Endodermal cell (in vitro differentiated cells): ENCODE measurements around the gene DHRS7C. TPM values are rescaled to one million over a fixed set of nuclear protein-coding genes. Genes with fewer than 3 reads are reported as not detected.

Experiments used
- DNase-seq: peaks from one replicate; pipeline ENCODE4 v3.0.0-alpha.2; 2017
- H3K27ac ChIP-seq: 2 replicates; pipeline ENCODE4 v1.5.1; 2013; ENCODE audit warnings: mild to moderate bottlenecking, low read depth, low read length, moderate library complexity
- H3K27me3 ChIP-seq: 2 replicates; pipeline ENCODE4 v1.6.1; 2013; ENCODE audit warnings: mild to moderate bottlenecking, low read length, moderate library complexity; ENCODE audit not compliant: insufficient read depth, control insufficient read depth, poor library complexity, severe bottlenecking
- H3K36me3 ChIP-seq: 2 replicates; pipeline ENCODE4 v1.7.0; 2013; ENCODE audit warnings: mild to moderate bottlenecking, low read length, moderate library complexity; ENCODE audit not compliant: control insufficient read depth, insufficient read depth
- H3K4me1 ChIP-seq: one replicate; pipeline ENCODE4 v1.7.0; 2013; ENCODE audit warnings: low read length; ENCODE audit not compliant: control insufficient read depth, insufficient read depth
- H3K4me3 ChIP-seq: 2 replicates; pipeline ENCODE4 v1.5.1; 2013; ENCODE audit warnings: mild to moderate bottlenecking, low read length, moderate library complexity
- H3K9ac ChIP-seq: 2 replicates; pipeline ENCODE4 v1.6.1; 2013; ENCODE audit warnings: mild to moderate bottlenecking, low read length, moderate library complexity; ENCODE audit not compliant: poor library complexity, severe bottlenecking; ENCODE audit errors: extremely low read depth
- H3K9me3 ChIP-seq: 2 replicates; pipeline ENCODE4 v1.6.1; 2013; ENCODE audit warnings: mild to moderate bottlenecking, low read length, moderate library complexity; ENCODE audit not compliant: control insufficient read depth
- H3K27ac Mint-ChIP-seq: 2 replicates; pipeline ENCODE4 v1.8.0; 2020; ENCODE audit warnings: mixed read lengths
- H3K27me3 Mint-ChIP-seq: 2 replicates; pipeline ENCODE4 v1.8.0; 2021; ENCODE audit warnings: mild to moderate bottlenecking, mixed read lengths; ENCODE audit not compliant: insufficient read depth
- H3K36me3 Mint-ChIP-seq: 2 replicates; pipeline ENCODE4 v1.8.0; 2020; ENCODE audit warnings: low read depth, mixed read lengths
- H3K4me1 Mint-ChIP-seq: 2 replicates; pipeline ENCODE4 v1.8.0; 2020; ENCODE audit warnings: mixed read lengths
- H3K4me3 Mint-ChIP-seq: 2 replicates; pipeline ENCODE4 v1.8.0; 2020; ENCODE audit warnings: mild to moderate bottlenecking, moderate library complexity, mixed read lengths
- H3K9me3 Mint-ChIP-seq: 2 replicates; pipeline ENCODE4 v1.8.0; 2020; ENCODE audit warnings: mild to moderate bottlenecking, mixed read lengths
- WGBS, 2 experiments: methylation state at CpG; one replicate each; pipeline versions ENCODE4 v1.1.5 to v1.1.7; 2013; ENCODE audit warnings: missing lambda C conversion rate in 2 of 2, mixed read lengths in 1 of 2; ENCODE audit not compliant: insufficient coverage in 1 of 2, insufficient read length in 1 of 2; 5-methylcytosine and 5-hydroxymethylcytosine counted together
- total RNA-seq, 2 donors: library from RNA; stranded (reverse); fragmentation: NEBNext Ultra II Directional in 1 of 2; extraction: Animal tissue kit (Norgen Biotek cat#: 25700) in 1 of 2; gene quantifications; 2 replicates in 1 of 2; 3 replicates in 1 of 2; pipeline ENCODE4 v1.2.1, GENCODE V29; 2021
- TF ChIP-seq, protein P1 (sequence below): fragments of 200-600 bp; sonication (generic); conservative IDR thresholded peaks from 2 replicates; pipeline ENCODE4 v1.5.0; 2021; ENCODE audit warnings: antibody characterized with exemption, mild to moderate bottlenecking

The DHRS7C gene
- total RNA-seq, 2 donors from 2014 or later: not detected

DNA sequence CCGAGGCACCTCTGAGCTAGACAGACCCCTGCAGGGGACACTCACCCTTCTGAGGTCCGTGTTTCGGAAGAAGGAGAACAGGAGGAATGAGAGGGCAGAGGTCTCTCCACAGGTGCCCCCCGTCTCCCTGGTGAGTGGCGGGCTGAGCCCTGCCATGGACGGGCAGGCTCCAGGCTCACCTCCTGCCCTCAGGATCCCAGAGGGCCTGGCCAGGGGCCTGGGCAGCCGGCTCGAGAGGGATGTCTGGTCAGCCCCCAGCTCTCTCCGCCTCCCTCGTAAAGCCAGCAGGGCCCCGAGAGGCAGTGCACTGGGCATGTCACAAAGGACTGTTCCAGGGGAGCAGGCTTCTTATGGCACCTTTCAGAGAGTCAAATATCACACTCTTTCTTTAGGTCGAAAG lies 62.8 kb downstream of the DHRS7C start:
- no peak for DNase-seq
- H3K27me3 ChIP-seq: no peaks in the 10 kb centered on the region
- H3K36me3 Mint-ChIP-seq: peaks cover 25% of the 10 kb centered on the region
- peaks cover 21% of the 10 kb centered on the region for H3K9me3 ChIP-seq
- H3K27ac ChIP-seq: no peak overlapping the region
- no peaks in the 10 kb centered on the region for H3K4me1 ChIP-seq
- TF ChIP-seq, protein P1, sequence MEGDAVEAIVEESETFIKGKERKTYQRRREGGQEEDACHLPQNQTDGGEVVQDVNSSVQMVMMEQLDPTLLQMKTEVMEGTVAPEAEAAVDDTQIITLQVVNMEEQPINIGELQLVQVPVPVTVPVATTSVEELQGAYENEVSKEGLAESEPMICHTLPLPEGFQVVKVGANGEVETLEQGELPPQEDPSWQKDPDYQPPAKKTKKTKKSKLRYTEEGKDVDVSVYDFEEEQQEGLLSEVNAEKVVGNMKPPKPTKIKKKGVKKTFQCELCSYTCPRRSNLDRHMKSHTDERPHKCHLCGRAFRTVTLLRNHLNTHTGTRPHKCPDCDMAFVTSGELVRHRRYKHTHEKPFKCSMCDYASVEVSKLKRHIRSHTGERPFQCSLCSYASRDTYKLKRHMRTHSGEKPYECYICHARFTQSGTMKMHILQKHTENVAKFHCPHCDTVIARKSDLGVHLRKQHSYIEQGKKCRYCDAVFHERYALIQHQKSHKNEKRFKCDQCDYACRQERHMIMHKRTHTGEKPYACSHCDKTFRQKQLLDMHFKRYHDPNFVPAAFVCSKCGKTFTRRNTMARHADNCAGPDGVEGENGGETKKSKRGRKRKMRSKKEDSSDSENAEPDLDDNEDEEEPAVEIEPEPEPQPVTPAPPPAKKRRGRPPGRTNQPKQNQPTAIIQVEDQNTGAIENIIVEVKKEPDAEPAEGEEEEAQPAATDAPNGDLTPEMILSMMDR: no peak
- H3K27ac Mint-ChIP-seq: no peak overlapping the region
- no peak overlapping the region for H3K4me3 ChIP-seq
- H3K9me3 Mint-ChIP-seq: peaks cover 24% of the 10 kb centered on the region
- 78 to 84% methylated on average over 4 to 12 of the region's 12 CpGs for WGBS, 2 experiments
- H3K36me3 ChIP-seq: peaks cover 7% of the 10 kb centered on the region
- H3K4me1 Mint-ChIP-seq: no peaks in the 10 kb centered on the region
- H3K4me3 Mint-ChIP-seq: no peak overlapping the region
- H3K27me3 Mint-ChIP-seq: no peaks in the 10 kb centered on the region
- no peak overlapping the region for H3K9ac ChIP-seq

DNA sequence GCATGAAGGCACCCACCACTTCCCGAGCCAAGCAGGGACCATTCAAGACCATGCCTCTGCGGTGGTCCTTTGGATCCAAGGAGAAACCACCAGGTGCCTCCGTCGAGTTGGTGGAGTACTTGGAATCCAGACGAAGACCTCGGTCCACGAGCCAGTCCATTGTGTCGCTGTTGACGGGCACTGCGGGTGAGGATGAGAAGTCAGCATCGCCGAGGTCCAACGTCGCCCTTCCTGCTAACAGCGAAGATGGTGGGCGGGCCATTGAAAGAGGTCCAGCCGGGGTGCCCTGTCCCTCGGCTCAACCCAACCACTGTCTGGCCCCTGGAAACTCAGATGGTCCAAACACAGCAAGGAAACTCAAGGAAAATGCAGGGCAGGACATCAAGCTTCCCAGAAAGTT lies 63.4 kb downstream of the DHRS7C start:
- no peak overlapping the region for H3K27ac Mint-ChIP-seq
- peaks cover 25% of the 10 kb centered on the region for H3K36me3 Mint-ChIP-seq
- Histone ChIP-seq H3K9ac (no peak overlapping the region), H3K9me3 (peaks cover 21% of the 10 kb centered on the region), H3K36me3 (peaks cover 7% of the 10 kb centered on the region), H3K4me3 (no peak overlapping the region), H3K27ac (no peak overlapping the region), H3K4me1 (no peaks in the 10 kb centered on the region), H3K27me3 (no peaks in the 10 kb centered on the region)
- no peaks in the 10 kb centered on the region for H3K27me3 Mint-ChIP-seq
- TF ChIP-seq, protein P1: no peak
- peaks cover 24% of the 10 kb centered on the region for H3K9me3 Mint-ChIP-seq
- H3K4me3 Mint-ChIP-seq: no peak overlapping the region
- 93 to 95% methylated on average over 14 to 18 of the region's 18 CpGs for WGBS, 2 experiments
- DNase-seq: no peak
- no peaks in the 10 kb centered on the region for H3K4me1 Mint-ChIP-seq

DNA sequence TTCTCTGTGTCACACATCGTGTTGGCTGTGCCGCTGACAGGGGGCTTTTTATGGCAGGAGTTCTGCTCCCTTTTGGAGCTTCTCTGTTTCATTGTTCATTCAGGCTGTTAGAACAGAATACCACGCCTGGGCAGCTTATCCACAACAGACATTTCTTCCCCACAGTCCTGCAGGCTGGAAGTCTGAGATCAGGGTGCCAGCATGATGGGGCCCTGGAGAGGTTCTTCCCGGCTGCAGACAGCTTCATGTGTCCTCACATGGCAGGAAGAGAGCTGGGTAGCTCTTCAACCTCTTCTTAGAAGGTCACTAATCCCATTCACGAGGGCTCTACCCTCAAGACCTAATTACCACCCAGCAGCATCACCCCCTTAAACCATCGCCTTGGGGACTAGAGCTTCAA lies 65.1 kb downstream of the DHRS7C start:
- Histone ChIP-seq H3K36me3 (peaks cover 7% of the 10 kb centered on the region), H3K4me3 (no peak overlapping the region), H3K9ac (no peak overlapping the region), H3K27ac (peak overlapping the region; percentile 85), H3K9me3 (peaks cover 17% of the 10 kb centered on the region), H3K27me3 (no peaks in the 10 kb centered on the region), H3K4me1 (no peaks in the 10 kb centered on the region)
- TF ChIP-seq, protein P1: no peak
- Mint-ChIP-seq H3K27ac (peak overlapping the region; percentile 55), H3K27me3 (no peaks in the 10 kb centered on the region), H3K4me1 (no peaks in the 10 kb centered on the region), H3K4me3 (no peak overlapping the region), H3K36me3 (peaks cover 25% of the 10 kb centered on the region), H3K9me3 (peaks cover 13% of the 10 kb centered on the region)
- WGBS, 2 experiments: 90 to 94% methylated on average over 5 to 6 of the region's 6 CpGs
- no peak for DNase-seq
